ENCODE results near the gene SH3RF3.

The SH3RF3 gene

GRCh38 chr2:109342256-109342850, 213.3 kb downstream of the SH3RF3 start:
- DNase-seq: no peak

DNA sequence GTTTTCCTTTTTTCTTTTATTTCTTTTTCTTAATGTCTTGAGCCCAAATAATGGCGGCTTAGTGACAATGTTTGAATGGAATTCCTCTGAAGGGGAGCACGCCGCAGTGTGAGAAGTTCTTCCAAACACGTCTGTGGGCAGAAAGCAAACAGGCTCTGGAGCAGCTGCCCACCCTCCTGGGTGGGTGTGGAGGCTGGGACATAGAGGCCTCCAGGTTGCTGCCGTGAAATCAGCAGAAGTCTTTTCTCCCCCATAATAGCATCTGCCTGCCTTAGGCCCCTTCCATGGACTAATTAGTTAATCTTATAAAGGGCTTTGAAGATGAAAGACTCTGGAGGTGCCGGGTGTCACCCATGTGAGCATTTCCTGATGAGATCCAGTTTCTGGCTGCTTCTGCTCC, 213.9 kb downstream of the SH3RF3 start:
- no peak for DNase-seq

DNA sequence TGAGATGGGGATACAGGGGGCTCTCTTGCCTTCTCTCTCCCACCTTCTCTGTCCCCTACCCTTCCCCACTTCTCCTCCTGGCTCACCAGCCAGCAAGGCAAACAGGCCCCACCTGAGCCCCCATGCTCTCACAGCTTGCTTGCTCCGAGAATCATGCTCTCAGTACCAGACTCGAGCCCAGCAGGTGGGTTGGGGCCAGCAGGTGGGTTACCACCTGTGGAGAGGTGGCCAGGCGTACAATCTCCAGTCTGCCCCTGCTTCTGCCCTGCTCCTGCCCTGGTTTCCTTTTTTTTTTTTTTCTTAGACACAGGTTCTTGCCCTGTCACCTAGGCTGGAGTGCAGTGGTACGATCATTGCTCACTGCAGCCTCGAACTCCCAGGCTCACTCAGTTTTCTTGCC, 214.5 kb downstream of the SH3RF3 start:
- no peak for DNase-seq

- DNase-seq: no peak
Observed at GRCh38 chr2:109344270-109344805, 215.3 kb downstream of the SH3RF3 start.

- no peak for DNase-seq
Observed at GRCh38 chr2:109345091-109345490, 216.1 kb downstream of the SH3RF3 start.

DNA sequence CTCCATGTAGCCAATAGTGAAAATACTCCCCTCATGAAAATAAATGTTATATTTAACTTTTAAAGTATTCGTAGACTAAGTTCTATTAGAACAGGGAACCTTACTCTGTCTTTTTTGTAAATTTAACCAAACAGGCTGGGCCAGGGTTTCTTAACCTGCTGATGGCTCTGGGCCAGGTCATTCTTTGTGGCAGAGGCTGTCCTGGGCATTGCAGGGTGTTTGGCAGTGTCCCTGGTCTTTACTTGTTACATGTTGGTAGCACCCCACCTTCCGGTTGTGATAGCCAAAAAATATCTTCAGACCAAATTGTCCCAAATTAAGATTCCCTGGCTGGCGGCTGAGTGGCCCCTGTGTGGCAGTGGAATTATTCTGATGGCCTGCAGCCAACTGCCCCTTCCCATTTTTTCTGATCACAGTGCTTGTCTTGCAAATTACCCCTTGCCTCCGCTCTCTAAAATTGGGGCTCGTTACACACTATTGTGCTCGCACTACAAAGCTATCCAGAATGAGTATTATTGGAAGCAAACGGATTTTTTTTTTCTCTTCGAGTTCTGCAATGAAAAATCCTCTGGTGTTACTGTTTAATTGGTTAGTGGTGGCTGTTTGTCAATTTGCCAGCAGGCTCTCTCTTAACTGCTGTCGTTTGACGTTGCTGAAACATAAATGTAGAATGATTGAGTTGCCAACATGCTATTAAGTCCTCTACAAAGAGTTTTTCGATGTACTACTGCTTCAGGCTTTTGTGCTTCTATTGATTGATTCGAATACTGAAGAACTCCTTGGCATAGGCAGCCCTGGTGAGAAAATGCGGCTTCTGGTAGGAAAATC, 216.9 kb downstream of the SH3RF3 start:
- no peak for DNase-seq

DNA sequence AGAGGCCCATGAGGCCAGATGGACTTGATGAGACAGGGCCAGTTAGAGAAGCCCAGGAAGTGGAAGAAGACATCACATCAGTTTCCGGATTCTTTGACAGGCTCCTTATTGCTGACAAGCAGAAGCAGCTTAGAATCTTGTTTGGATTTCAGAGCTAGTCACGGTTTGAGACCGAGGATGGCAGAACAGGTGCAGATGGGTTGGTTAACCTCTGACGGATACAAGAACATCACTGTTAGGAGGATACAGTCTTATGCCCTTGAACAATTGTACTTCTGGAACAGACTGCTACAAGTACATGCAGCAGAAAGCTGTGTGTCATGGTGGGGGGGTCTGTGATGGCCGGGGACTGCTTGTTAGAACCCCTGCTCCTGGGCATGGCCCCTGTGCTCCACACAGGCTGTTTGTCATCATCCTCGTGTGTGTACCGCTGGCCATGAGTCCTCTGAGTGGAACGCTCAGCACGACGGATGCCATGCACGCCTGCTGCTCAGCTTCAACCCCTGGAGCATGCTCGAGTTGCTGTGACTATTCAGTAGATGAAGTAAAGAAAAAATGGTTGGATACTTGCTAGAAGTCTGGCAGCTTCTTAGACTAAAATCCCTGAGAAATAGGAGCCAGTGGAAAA, 217.7 kb downstream of the SH3RF3 start:
- no peak for DNase-seq

DNA sequence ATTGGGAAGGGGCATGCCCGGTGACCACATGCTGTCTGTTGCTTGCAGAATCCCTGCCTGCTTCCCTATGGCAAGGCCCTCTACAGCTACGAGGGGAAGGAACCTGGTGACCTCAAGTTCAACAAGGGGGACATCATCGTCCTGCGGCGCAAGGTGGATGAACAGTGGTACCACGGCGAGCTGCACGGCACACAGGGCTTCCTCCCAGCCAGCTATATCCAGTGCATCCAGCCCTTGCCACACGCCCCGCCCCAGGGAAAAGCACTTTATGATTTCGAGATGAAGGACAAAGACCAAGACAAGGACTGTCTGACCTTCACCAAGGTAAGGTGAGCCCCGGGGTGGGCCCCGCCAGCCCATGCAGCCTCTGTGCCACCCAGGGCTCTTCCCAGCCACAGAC, 218.6 kb downstream of the SH3RF3 start:
- no peak for DNase-seq

- DNase-seq: no peak
Observed at GRCh38 chr2:109348190-109348589, 219.2 kb downstream of the SH3RF3 start.

- DNase-seq: peak; percentile 76
Observed at GRCh38 chr2:109348671-109349502, 219.9 kb downstream of the SH3RF3 start.

DNA sequence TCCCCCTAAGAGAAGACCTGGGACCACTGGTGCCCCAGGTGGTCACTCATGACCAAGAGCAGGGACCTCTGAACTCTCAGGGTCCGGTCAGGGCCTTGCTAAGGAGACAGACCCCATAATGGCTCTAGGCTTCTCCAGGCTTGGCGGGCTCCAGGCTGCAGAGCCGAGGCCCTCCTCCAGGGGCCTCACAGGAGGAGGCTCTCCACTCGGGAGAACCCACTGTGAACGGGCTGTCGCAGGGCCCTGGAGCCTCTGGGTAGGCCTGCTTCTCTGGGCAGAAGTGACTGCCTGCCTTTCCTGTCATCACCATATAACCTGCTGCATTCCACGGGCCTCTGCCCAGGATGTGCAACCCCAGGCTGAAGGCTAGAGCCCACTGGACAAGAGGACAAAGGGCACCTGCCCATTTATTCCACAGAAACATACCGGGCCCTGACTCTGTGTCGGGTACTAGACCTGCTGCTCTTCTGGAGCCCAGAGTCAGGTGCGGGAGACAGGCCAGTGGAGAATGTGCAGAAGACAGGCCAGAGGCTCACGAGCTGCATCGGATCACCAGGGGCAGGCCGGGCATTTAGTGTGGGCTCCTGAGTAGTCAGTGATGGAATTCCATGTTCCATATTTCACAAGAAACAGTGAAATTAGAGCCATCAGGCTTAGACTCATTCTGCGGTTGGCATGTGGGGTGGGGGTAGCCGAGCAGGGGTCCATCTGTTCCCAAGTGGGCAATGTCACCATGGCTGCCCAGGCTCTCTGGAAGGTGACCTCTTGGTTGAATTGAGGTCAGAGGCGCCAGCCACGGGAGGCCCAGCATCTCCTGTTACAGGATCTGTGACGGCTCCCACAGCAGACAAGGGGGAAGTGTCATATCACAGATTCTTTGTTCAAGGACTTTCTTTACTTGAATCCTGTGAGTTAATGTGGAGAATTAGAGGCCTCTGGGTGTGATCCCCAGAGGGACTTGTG, 220.8 kb downstream of the SH3RF3 start:
- no peak for DNase-seq

DNA sequence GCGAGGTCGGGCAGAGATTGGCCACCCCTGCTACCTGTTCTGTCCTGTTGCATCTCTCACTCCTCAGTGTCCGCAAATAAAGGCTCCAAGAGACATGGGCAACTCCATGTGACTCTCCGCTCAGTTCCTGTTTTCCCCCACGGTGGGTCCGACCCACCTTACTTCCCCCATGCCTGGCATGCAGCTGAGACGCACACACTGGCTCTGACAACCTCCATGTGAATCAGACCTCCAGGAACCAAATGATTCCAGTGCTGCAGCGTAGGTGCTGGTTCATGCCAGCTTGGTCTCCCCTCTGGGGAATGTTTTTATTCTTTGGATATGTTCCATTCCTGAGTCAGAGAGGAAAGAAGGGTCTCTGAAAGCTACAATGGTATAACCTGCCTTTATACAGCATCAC, 221.5 kb downstream of the SH3RF3 start:
- no peak for DNase-seq

- no peak for DNase-seq
Observed at GRCh38 chr2:109351164-109351756, 222.3 kb downstream of the SH3RF3 start.

DNA sequence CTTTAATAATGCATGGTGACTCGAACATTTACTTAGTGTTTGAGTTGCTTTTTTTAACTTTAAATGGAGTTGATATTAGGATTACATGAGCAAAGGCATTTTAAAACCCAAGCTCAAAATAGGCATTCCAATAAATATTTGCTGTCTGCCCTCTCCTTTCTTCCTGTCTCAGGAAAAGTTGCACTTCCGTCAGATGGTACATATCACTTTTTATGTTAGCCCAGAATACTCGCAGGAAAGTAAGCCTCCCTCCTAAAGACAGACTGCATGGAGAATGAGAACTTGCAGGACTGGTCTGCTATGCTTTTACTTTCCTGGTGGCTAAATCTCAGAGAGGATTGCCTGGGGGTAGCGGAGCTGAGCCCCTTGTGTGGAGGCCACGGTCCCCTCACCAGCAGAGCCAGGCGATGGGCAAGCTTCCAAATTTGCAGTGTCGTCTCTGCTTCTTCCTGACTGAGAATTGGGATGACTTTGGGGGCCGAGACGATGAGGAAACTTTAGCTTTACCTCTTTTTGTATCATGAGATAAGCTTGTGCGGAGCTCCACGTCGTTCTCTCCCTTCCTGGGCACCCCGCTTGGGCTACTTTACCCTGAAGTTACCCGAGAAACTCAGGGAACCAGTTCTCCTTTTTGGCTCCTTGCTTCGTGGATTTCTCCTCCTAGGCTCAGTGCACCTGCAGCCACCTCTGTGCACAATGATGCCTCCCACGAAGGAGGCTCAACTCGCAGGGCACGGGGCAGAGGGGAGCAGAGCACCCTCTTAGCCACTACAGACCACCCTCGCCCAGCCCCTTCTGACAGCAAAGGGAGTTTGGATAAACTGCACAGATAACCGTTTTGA, 223.3 kb downstream of the SH3RF3 start:
- no peak for DNase-seq

DNA sequence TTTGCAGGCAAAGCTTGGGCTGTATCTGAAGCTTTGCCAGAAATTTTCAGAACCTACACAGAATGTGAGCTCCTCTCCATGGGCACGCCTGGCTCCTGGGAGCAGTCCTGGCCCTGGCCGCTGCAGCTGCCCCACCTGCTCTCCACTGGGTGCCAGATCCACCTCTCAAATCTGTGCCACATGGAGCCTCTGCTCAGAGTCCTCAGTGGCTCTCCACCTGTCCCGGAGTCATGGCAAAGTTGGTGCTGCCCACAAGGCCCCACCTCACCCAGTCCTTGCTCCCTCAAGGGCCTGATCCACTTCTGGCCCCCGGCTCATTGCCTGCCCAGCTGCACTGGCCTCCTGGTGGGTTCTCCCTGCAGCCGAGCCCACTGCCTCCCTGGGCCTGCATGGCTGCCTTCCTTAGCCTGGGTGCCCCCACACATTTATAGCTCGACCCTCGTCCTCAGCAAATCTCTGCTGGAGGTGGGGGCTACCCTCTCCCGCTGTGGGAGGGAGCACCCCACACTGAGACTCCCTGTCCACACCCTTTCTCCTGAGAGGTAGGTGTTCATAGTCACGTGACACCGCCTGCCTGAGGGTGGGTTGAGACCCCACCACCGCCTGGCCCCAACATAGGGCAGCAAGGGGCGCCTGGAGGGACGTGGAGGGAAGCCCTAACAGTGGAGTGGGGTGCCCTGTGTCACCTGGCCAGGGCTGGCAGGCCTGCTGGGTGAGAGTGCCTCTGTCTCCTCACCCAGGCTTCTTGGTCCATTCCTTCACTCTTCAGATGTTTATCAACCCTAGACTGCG, 224.1 kb downstream of the SH3RF3 start:
- DNase-seq: no peak

DNA sequence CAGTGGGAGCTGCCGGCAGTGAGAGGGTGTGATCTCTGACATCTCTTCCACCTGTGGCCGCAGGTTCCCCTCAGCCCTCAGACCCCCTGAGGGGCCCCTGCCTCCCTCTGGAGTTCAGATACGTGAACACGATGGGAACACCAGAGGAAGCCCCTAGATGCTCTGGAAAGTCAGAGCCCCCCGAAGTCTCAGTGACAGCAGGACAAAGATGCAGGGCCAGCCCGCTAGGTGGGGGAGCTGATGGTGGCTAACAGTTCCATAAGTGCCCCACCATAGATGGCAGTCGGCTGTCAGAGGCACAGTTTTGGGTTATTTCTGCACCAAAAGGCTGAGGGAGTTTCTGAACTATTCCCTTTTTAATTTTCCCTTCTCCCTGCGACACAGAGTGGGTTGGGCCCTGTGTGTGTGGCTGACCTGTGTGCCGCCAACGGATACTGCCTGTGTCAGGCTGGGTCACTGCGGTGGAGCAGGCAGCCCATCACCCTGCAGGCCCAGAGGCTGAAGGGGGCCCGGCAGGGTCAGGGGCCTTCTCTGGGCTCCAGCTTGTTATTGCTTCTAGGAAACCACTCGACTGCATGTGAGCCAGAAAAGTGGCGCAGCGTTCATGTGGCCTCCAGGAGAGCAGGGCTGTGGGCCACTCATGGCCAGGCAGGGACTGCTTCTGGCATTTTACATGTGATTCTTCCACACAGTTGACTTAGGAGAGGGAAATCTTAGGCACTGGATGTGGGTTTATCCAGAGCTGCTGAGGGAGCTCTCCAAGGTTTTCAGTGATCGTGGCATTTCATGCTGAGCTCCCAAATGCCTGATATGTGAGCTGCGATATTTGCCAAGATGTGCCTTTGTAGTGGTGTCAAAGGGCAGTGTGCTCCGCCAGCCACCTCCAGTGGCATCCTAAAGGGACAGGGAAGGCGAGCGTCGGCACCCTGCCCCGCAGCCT, 225.1 kb downstream of the SH3RF3 start:
- no peak for DNase-seq

DNA sequence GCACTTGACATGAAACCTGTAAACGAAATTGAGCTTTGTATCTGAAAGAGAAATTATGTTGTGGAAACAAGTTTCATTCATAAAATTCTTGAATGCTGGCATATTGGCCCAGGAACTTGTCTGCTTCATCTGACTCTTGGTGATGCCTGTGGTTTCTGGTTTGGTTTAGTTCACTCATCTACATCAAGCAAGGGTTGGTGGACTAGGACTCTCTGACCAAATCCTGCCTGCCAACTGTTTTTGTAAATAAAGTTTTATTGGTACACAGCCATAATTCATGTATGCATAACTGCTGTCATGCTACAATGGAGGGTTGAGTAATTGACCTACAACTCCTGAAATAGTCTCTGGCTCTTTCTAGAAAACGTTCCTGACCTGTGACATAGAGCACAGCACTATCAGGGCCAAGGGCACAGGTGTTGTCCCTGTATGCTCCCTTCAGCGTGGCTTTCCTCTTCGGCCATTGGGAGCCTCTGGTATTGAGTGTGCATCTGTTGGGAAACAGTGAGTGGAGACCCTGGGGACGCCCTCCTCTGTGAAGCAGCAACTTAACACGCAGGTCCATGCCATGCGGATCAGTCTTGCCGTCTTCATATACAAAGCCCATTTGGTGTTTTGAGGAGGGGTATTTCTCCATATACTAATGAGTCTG, 226.3 kb downstream of the SH3RF3 start:
- DNase-seq: no peak
